Thyroid gland (tissue), 4 donors: ENCODE results near the gene ZFYVE9.

Experiments used
- POLR2A ChIP-seq, 2 donors: fragments of 450-650 bp; IDR thresholded peaks; one replicate each; pipeline ENCODE4 v1.6.1; 2017; ENCODE audit warnings: antibody characterized with exemption in 2 of 2, mild to moderate bottlenecking in 2 of 2, moderate library complexity in 1 of 2
- TF ChIP-seq, protein P1 (sequence below), 6 experiments: fragments of 200-600 bp in 3 of 6; fragments of 450-650 bp in 3 of 6; sonication (generic) in 3 of 6; IDR thresholded peaks; one replicate each; pipeline ENCODE4 v1.5.1; 2016 to 2019; ENCODE audit warnings: antibody characterized with exemption in 6 of 6, mild to moderate bottlenecking in 2 of 6, inconsistent platforms in 1 of 6, moderate library complexity in 1 of 6

DNA sequence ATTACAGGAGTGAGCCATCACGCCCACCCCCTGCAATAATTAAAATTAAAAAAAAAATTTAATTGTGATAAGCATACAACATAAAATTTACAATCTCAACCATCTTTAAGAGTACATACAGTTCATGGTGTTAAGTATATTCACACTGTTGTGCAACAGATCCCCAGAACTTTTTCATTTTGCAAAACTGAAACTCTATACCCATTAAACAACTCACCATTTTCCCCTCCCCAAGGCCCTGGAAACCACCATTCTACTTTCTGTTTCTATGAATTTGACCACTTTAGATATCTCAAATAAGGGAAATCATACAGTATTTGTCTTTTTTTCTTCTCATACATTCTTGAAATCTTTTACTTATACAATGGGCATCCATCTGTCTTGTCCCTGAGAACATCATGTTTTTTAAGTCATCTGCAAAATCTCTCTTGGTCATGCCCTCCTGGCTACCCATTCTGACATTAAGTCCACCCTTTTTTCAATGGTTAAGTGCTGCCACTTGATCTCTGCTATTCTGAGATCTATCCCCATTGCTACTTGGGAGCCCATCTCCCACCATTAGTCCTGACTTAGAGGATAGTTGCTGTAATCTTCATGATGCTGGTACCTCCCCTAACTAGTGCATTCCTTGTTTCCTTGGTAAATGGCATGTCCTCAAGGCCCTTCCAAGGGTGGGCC is 39.4 kb upstream of the ZFYVE9 start:
- no peak for TF ChIP-seq POLR2A (IDR thresholded peaks at IDR 0.05)
- TF ChIP-seq, protein P1, sequence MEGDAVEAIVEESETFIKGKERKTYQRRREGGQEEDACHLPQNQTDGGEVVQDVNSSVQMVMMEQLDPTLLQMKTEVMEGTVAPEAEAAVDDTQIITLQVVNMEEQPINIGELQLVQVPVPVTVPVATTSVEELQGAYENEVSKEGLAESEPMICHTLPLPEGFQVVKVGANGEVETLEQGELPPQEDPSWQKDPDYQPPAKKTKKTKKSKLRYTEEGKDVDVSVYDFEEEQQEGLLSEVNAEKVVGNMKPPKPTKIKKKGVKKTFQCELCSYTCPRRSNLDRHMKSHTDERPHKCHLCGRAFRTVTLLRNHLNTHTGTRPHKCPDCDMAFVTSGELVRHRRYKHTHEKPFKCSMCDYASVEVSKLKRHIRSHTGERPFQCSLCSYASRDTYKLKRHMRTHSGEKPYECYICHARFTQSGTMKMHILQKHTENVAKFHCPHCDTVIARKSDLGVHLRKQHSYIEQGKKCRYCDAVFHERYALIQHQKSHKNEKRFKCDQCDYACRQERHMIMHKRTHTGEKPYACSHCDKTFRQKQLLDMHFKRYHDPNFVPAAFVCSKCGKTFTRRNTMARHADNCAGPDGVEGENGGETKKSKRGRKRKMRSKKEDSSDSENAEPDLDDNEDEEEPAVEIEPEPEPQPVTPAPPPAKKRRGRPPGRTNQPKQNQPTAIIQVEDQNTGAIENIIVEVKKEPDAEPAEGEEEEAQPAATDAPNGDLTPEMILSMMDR (IDR thresholded peaks at IDR 0.05), result no peak
